CD14-positive monocyte (primary cell): ENCODE measurements around the gene PRSS37. TPM values are rescaled to one million over a fixed set of nuclear protein-coding genes. Genes with fewer than 3 reads are reported as not detected.

Source experiments
- DNase-seq, 3 donors: peaks; one replicate each; pipeline ENCODE4 v3.0.0-alpha.2; 2011 to 2022
- H2AFZ ChIP-seq: 2 replicates; pipeline ENCODE4 v1.6.0; 2012; ENCODE audit warnings: mild to moderate bottlenecking, low read depth, low read length, inconsistent platforms; ENCODE audit not compliant: insufficient read depth, poor library complexity, severe bottlenecking
- H3K27ac ChIP-seq, 2 donors: 1 replicate in 1 of 2; 2 replicates in 1 of 2; pipeline ENCODE4 v1.5.1; 2012 to 2013; ENCODE audit warnings: low read length in 2 of 2, control low read depth in 1 of 2, inconsistent platforms in 1 of 2, low read depth in 1 of 2, mild to moderate bottlenecking in 1 of 2
- H3K27me3 ChIP-seq, 2 donors: one replicate each; pipeline versions ENCODE4 v1.6.0 to v1.6.1; 2011 to 2013; ENCODE audit warnings: low read length in 2 of 2; ENCODE audit not compliant: control insufficient read depth in 2 of 2, insufficient read depth in 2 of 2
- H3K36me3 ChIP-seq, 2 donors: replicated peaks in 1 of 2; 1 replicate in 1 of 2; 2 replicates in 1 of 2; pipeline versions ENCODE4 v1.5.1 to v1.6.1; 2012 to 2013; ENCODE audit warnings: low read length in 2 of 2, control low read depth in 1 of 2, inconsistent platforms in 1 of 2, mild to moderate bottlenecking in 1 of 2; ENCODE audit not compliant: insufficient read depth in 2 of 2, control insufficient read depth in 1 of 2
- H3K4me1 ChIP-seq, 2 donors: 1 replicate in 1 of 2; 2 replicates in 1 of 2; pipeline versions ENCODE4 v1.5.1 to v1.6.1; 2012 to 2013; ENCODE audit warnings: low read length in 2 of 2, control low read depth in 1 of 2, inconsistent platforms in 1 of 2, mild to moderate bottlenecking in 1 of 2, moderate library complexity in 1 of 2; ENCODE audit not compliant: insufficient read depth in 2 of 2, control insufficient read depth in 1 of 2
- H3K4me2 ChIP-seq: replicated peaks from 2 replicates; pipeline ENCODE3; 2012; ENCODE audit warnings: low read length, moderate library complexity, mild to moderate bottlenecking; ENCODE audit not compliant: poor library complexity, severe bottlenecking; ENCODE audit errors: extremely low read depth
- H3K4me3 ChIP-seq, 3 experiments: fragments of 200-600 bp in 1 of 3; sonication (generic) in 1 of 3; replicated peaks in 1 of 3; 1 replicate in 2 of 3; 2 replicates in 1 of 3; pipeline ENCODE4 v1.5.1; 2011 to 2013; ENCODE audit warnings: low read length in 3 of 3, mild to moderate bottlenecking in 3 of 3, control low read depth in 2 of 3, low read depth in 2 of 3, inconsistent platforms in 1 of 3, moderate library complexity in 1 of 3
- H3K79me2 ChIP-seq: 2 replicates; pipeline ENCODE4 v1.6.0; 2012; ENCODE audit warnings: mild to moderate bottlenecking, control low read depth, inconsistent platforms, low read length, moderate library complexity; ENCODE audit not compliant: insufficient read depth
- H3K9ac ChIP-seq: 2 replicates; pipeline ENCODE4 v1.6.0; 2017; ENCODE audit warnings: low read length, mild to moderate bottlenecking; ENCODE audit not compliant: insufficient read depth, poor library complexity, severe bottlenecking
- H3K9me3 ChIP-seq, 2 donors: replicated peaks in 1 of 2; 1 replicate in 1 of 2; 2 replicates in 1 of 2; pipeline versions ENCODE4 v1.5.1 to v1.6.1; 2012 to 2013; ENCODE audit warnings: low read length in 2 of 2, control low read depth in 1 of 2; ENCODE audit not compliant: control insufficient read depth in 1 of 2, insufficient read depth in 1 of 2
- H4K20me1 ChIP-seq: 2 replicates; pipeline ENCODE4 v1.6.0; 2012; ENCODE audit warnings: mild to moderate bottlenecking, low read length, control low read depth, moderate library complexity; ENCODE audit not compliant: insufficient read depth
- H3K27ac Mint-ChIP-seq, 7 donors: one replicate each; pipeline ENCODE4 v1.8.0; 2020; ENCODE audit warnings: mild to moderate bottlenecking in 7 of 7, mixed read lengths in 7 of 7, moderate library complexity in 6 of 7, inconsistent platforms in 2 of 7
- H3K27me3 Mint-ChIP-seq, 3 donors: one replicate each; pipeline ENCODE4 v1.8.0; 2021 to 2022; ENCODE audit warnings: low read depth in 3 of 3, mild to moderate bottlenecking in 3 of 3, mixed read lengths in 3 of 3, moderate library complexity in 3 of 3, inconsistent platforms in 1 of 3
- H3K36me3 Mint-ChIP-seq, 2 donors: one replicate each; pipeline ENCODE4 v1.8.0; 2020; ENCODE audit warnings: mixed read lengths in 2 of 2, inconsistent platforms in 1 of 2, mild to moderate bottlenecking in 1 of 2
- H3K4me1 Mint-ChIP-seq: one replicate; pipeline ENCODE4 v1.8.0; 2020; ENCODE audit warnings: mild to moderate bottlenecking, mixed read lengths
- H3K4me3 Mint-ChIP-seq, 2 donors: one replicate each; pipeline ENCODE4 v1.8.0; 2020; ENCODE audit warnings: mild to moderate bottlenecking in 2 of 2, mixed read lengths in 2 of 2, moderate library complexity in 1 of 2
- H3K9me3 Mint-ChIP-seq, 7 donors: one replicate each; pipeline ENCODE4 v1.8.0; 2020 to 2022; ENCODE audit warnings: mixed read lengths in 7 of 7, mild to moderate bottlenecking in 6 of 7, moderate library complexity in 6 of 7, inconsistent platforms in 2 of 7
- CTCF ChIP-seq: fragments of 200-600 bp; IDR thresholded peaks from one replicate; pipeline ENCODE4 v1.8.0; 2022; ENCODE audit warnings: antibody characterized with exemption, mild to moderate bottlenecking
- WGBS: methylation state at CpG from one replicate; pipeline ENCODE4 v1.1.5; 2013; ENCODE audit warnings: missing lambda C conversion rate; ENCODE audit not compliant: insufficient coverage; 5-methylcytosine and 5-hydroxymethylcytosine counted together
- intact Hi-C, 2 donors: fragments of 100-400 bp; cut with micrococcal nuclease; formaldehyde crosslinking; loops; one replicate each; pipeline versions ENCODE4 v1.15.0 to v1.15.1; 2023
- polyA minus RNA-seq: library from RNA; depleted of rRNA, polyadenylated mRNA; stranded (reverse); fragments of >200 nt; gene quantifications from 2 replicates; pipeline ENCODE4 v1.2.3, GENCODE V29; 2012
- polyA plus RNA-seq, 3 donors: library from polyadenylated mRNA; depleted of rRNA in 1 of 3; unstranded in 2 of 3; stranded (reverse) in 1 of 3; fragments of 300-500 nt in 2 of 3; fragments of >200 nt in 1 of 3; fragmentation: Illumina TruSeq in 2 of 3; gene quantifications; 1 replicate in 2 of 3; 2 replicates in 1 of 3; pipeline ENCODE4 v1.2.3, GENCODE V29; 2012 to 2021
- total RNA-seq, 12 experiments: library from RNA in 1 of 12; stranded (reverse) in 1 of 12; fragments of 120-200 nt in 1 of 12; gene quantifications; one replicate each; pipeline ENCODE4 v1.2.4 and lab custom pipeline; 2013 to 2026; ENCODE audit warnings: mixed read lengths in 6 of 12, inconsistent platforms in 1 of 12

The PRSS37 gene
- not detected for total RNA-seq (2013)
- polyA plus RNA-seq (not detected), polyA minus RNA-seq (not detected in 2 replicates), total RNA-seq (lab: John Stamatoyannopoulos, UW) (0 to 0.46 (median 0) reads per million in 11 experiments)

- H3K9me3 Mint-ChIP-seq = peaks cover 0 to 2% (median 0%) of the 10 kb centered on the region in 7 donors
These were observed at the start of gene PRSS37 for GRCh38 chr7:141841385-141841784. Gene PRSS37, minus strand, starts transcription at chr7:141841485. Its CDS starts 436 bp downstream, at chr7:141841049.

GRCh38 chr7:141889321-141889720 is 48.0 kb upstream of the PRSS37 start:
- Mint-ChIP-seq H3K4me1 (peaks cover 50% of the 10 kb centered on the region), H3K27ac (peak overlapping the region; percentile 96 to 99 (median 98)), H3K4me3 (peak overlapping the region; percentile 24 to 68), H3K27me3 (peaks cover 0 to 1% (median under 1%) of the 10 kb centered on the region in 3 donors), H3K36me3 (peaks cover 0 to 5% of the 10 kb centered on the region in 2 donors), H3K9me3 (peaks cover 0 to 4% (median 0%) of the 10 kb centered on the region in 7 donors)
- Histone ChIP-seq H3K79me2 (no peaks in the 10 kb centered on the region), H3K9ac (peak overlapping the region; percentile 58), H3K4me1 (peaks cover 57 to 60% of the 10 kb centered on the region in 2 donors), H3K27me3 (no peaks in the 10 kb centered on the region), H2AFZ (peak overlapping the region; percentile 36), H4K20me1 (no peaks in the 10 kb centered on the region), H3K27ac (peak overlapping the region; percentile 82 to 93), H3K4me2 (peak overlapping the region; percentile 6), H3K36me3 (no peaks in the 10 kb centered on the region), H3K4me3 (peak overlapping the region in 1 of 3 experiments; percentile 29), H3K9me3 (no peaks in the 10 kb centered on the region)
- WGBS = no CpG with 5 or more reads among the region's 1 CpG
- intact Hi-C loops = loop anchor here (5.0 kb wide), 3 partner anchors 58 to 73 kb away; partner anchors contain the start of gene CLEC5A (in 1 of the 2)
- DNase-seq = peak; percentile 91 to 96 (median 96)
- TF ChIP-seq CTCF = no peak

More at GRCh38 chr7:141841385-141841784, at the start of gene PRSS37:
- no peak within 1 kb of the TSS for H3K9ac ChIP-seq
- Mint-ChIP-seq H3K36me3 (no peaks in the 10 kb centered on the region), H3K27me3 (peaks cover 0 to 3% (median 2%) of the 10 kb centered on the region in 3 donors), H3K27ac (no peak within 1 kb of the TSS), H3K4me1 (no peaks in the 10 kb centered on the region), H3K4me3 (no peak within 1 kb of the TSS)
- H3K9me3 ChIP-seq = no peaks in the 10 kb centered on the region
- no peaks in the 10 kb centered on the region for H3K79me2 ChIP-seq
- DNase-seq = no peak
- H3K4me1 ChIP-seq = no peaks in the 10 kb centered on the region
- intact Hi-C loops = no loop called here
- no peaks in the 10 kb centered on the region for H3K36me3 ChIP-seq
- no peak for TF ChIP-seq CTCF
- H3K27ac ChIP-seq = no peak within 1 kb of the TSS
- no peak within 1 kb of the TSS for H3K4me3 ChIP-seq
- no peaks in the 10 kb centered on the region for H4K20me1 ChIP-seq
- no peaks in the 10 kb centered on the region for H3K27me3 ChIP-seq
- no peak within 1 kb of the TSS for H2AFZ ChIP-seq
- no peak within 1 kb of the TSS for H3K4me2 ChIP-seq
